Brain microvascular endothelial cell (primary cell): Measurements from ENCODE around the gene ABCC4.

Source experiments
- DNase-seq: peaks from one replicate; pipeline ENCODE4 v3.0.0-alpha.2; 2020
- H3K27ac ChIP-seq: fragments of 250-450 bp; sonication (Bioruptor Pico); 2 replicates; pipeline ENCODE4 v1.5.1; 2020; ENCODE audit warnings: mild to moderate bottlenecking, moderate library complexity
- H3K27me3 ChIP-seq: fragments of 250-450 bp; sonication (Bioruptor Pico); replicated peaks from 2 replicates; pipeline ENCODE4 v1.5.1; 2020; ENCODE audit warnings: mild to moderate bottlenecking
- H3K36me3 ChIP-seq: fragments of 250-450 bp; sonication (Bioruptor Pico); replicated peaks from 2 replicates; pipeline ENCODE4 v1.5.1; 2020; ENCODE audit warnings: mild to moderate bottlenecking
- H3K4me3 ChIP-seq: 2 replicates; pipeline ENCODE4 v1.5.1; 2011; ENCODE audit warnings: low read depth, mild to moderate bottlenecking, control low read depth, low read length, moderate library complexity
- in situ Hi-C: cut with HindIII; loops from 2 replicates; pipeline ENCODE4 v1.10.0; 2017; ENCODE audit warnings: low sequenced_read_pairs, low pct_ligation_motif_present
- TF ChIP-seq, protein P1 (sequence below): IDR thresholded peaks from 2 replicates; pipeline ENCODE4 v1.5.1; 2011; ENCODE audit warnings: low read depth, mild to moderate bottlenecking, moderate library complexity, low read length, control low read depth, inconsistent platforms; ENCODE audit errors: missing control alignments

ABCC4 gene

DNA sequence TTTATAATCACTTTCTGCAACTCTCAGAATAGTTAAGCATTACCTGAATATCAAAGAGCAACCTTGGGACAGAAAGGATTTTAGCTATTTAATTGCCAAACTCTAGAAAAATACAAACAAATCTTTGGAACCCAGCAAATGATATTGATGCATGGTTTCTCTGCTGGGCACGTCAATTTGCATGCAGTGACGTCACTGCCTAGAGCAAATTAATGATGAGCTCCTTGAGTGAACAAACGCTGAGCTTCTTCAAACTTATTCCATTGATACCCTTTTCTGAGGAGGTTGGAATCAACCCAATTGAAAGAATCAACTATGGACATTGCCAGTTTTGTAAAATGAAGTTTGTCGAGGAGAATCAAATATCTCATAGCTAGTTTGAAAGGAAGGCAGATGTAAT lies 329.0 kb downstream of the ABCC4 start:
- in situ Hi-C loops = no loop called here
- Histone ChIP-seq H3K4me3 (no peak overlapping the region), H3K27ac (no peak overlapping the region), H3K27me3 (peaks cover 10% of the 10 kb centered on the region), H3K36me3 (no peaks in the 10 kb centered on the region)
- DNase-seq = no peak
- TF ChIP-seq, protein P1, sequence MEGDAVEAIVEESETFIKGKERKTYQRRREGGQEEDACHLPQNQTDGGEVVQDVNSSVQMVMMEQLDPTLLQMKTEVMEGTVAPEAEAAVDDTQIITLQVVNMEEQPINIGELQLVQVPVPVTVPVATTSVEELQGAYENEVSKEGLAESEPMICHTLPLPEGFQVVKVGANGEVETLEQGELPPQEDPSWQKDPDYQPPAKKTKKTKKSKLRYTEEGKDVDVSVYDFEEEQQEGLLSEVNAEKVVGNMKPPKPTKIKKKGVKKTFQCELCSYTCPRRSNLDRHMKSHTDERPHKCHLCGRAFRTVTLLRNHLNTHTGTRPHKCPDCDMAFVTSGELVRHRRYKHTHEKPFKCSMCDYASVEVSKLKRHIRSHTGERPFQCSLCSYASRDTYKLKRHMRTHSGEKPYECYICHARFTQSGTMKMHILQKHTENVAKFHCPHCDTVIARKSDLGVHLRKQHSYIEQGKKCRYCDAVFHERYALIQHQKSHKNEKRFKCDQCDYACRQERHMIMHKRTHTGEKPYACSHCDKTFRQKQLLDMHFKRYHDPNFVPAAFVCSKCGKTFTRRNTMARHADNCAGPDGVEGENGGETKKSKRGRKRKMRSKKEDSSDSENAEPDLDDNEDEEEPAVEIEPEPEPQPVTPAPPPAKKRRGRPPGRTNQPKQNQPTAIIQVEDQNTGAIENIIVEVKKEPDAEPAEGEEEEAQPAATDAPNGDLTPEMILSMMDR = no peak
